Lung (tissue), 12 donors: ENCODE measurements around the gene CDNF. TPM values are rescaled to one million over a fixed set of nuclear protein-coding genes. Genes with fewer than 3 reads are reported as not detected.
A peak's percentile ranks its signal among the peaks of the same experiment; 100 is the strongest.

Source experiments
- ATAC-seq: fragments of 200-7000 bp; cut with Tn5 transposase; one replicate; pipeline ENCODE4 v1.9.1; 2020; ENCODE audit warnings: moderate number of reproducible peaks; ENCODE audit not compliant: insufficient read depth, low FRiP score
- DNase-seq, 3 donors: peaks; one replicate each; pipeline ENCODE4 v3.0.0-alpha.2; 2013 to 2017
- H3K27ac ChIP-seq, 2 donors: one replicate each; pipeline ENCODE4 v1.5.1; 2013; ENCODE audit warnings: mild to moderate bottlenecking in 2 of 2, moderate library complexity in 2 of 2, control low read depth in 1 of 2, inconsistent platforms in 1 of 2, low read depth in 1 of 2, low read length in 1 of 2
- H3K27me3 ChIP-seq, 3 donors: one replicate each; pipeline ENCODE4 v1.5.1; 2013; ENCODE audit warnings: low read length in 2 of 3; ENCODE audit not compliant: control insufficient read depth in 3 of 3, insufficient read depth in 3 of 3
- H3K36me3 ChIP-seq, 4 donors: one replicate each; pipeline ENCODE4 v1.5.1; 2013; ENCODE audit warnings: low read length in 4 of 4, mild to moderate bottlenecking in 1 of 4, moderate library complexity in 1 of 4; ENCODE audit not compliant: control insufficient read depth in 4 of 4, insufficient read depth in 4 of 4
- H3K4me1 ChIP-seq, 5 donors: one replicate each; pipeline ENCODE4 v1.5.1; 2013; ENCODE audit warnings: low read length in 5 of 5, mild to moderate bottlenecking in 2 of 5, moderate library complexity in 1 of 5; ENCODE audit not compliant: control insufficient read depth in 5 of 5, insufficient read depth in 5 of 5
- H3K4me3 ChIP-seq: one replicate; pipeline ENCODE4 v1.5.1; 2013; ENCODE audit warnings: mild to moderate bottlenecking, control low read depth, moderate library complexity
- H3K9ac ChIP-seq, 2 donors: one replicate each; pipeline ENCODE4 v1.5.1; 2013; ENCODE audit warnings: low read length in 2 of 2, control low read depth in 1 of 2; ENCODE audit not compliant: insufficient read depth in 1 of 2
- H3K9me3 ChIP-seq, 4 donors: one replicate each; pipeline ENCODE4 v1.5.1; 2013; ENCODE audit warnings: low read length in 3 of 4, mild to moderate bottlenecking in 1 of 4, moderate library complexity in 1 of 4; ENCODE audit not compliant: control insufficient read depth in 4 of 4, insufficient read depth in 3 of 4
- WGBS, 2 donors: extraction: QIAGEN DNeasy Blood & Tissue Kit; methylation state at CpG; one replicate each; pipeline ENCODE4 v1.1.7; 2013; 5-methylcytosine and 5-hydroxymethylcytosine counted together
- polyA plus RNA-seq, 2 donors: library from polyadenylated mRNA; stranded (reverse); fragments of 200-250 nt; gene quantifications; one replicate each; pipeline ENCODE4 v1.2.1, GENCODE V29; 2013
- total RNA-seq, 2 donors: library from RNA; depleted of rRNA in 1 of 2; stranded (reverse); fragments of >200 nt in 1 of 2; gene quantifications; one replicate each; pipeline ENCODE4 v1.2.1, GENCODE V29; 2014 to 2021
- TF ChIP-seq, protein P1 (sequence below): IDR thresholded peaks from 2 replicates; pipeline ENCODE4 v1.5.1; 2012; ENCODE audit warnings: mild to moderate bottlenecking; ENCODE audit errors: control extremely low read depth, extremely low read depth
- donor health status: control.
- donor health status: control.
- donor health status: Bipolar disorder and iron deficiency.
- donor health status: healthy.
- donor health status: DM: yes; HTN: yes; CAD: no.

CDNF gene
- total and polyA plus RNA-seq, 4 donors, result 0.60 to 3.1 (median 1.9) TPM

DNA sequence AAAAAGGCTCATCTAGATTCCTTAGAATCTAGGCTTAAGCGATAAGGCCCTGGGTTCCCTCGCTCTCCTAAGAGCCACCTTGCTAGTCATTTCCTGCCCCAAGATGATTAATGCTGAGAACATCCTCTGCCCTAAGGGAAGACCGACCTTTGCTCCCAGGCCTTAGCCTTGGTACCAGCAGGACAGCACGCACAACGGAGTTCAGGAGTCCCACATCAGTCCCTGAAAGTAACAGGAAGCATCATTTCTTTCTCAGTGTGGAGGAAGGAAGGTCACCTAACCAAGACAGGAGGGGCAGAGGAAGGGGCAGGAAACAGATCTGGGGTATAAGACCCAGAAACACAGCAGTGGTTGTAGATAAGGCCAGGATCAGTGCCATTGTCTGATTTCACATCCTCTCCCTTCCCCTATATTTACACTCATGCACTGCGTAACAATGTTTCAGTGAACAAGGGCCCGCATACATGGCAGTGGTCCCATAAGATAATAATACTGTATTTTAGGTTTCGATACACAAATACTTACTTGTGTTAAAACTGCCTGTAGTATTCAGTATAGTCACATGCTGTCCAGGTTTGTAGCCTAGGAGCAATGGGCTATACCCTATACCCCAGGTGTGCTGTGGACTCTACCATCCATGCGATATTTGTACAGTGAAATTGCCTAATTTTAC lies 55.0 kb downstream of the CDNF start:
- Histone ChIP-seq H3K9me3 (peaks cover 0 to 1% (median 0%) of the 10 kb centered on the region in 4 donors), H3K4me1 (peaks cover 0 to 18% (median 10%) of the 10 kb centered on the region in 5 donors), H3K4me3 (no peak overlapping the region), H3K27me3 (no peaks in the 10 kb centered on the region), H3K9ac (no peak overlapping the region), H3K36me3 (no peaks in the 10 kb centered on the region), H3K27ac (no peak overlapping the region)
- peak; percentile 64 for ATAC-seq
- DNase-seq, result peak; percentile 15 to 70 (median 49)
- TF ChIP-seq, protein P1, sequence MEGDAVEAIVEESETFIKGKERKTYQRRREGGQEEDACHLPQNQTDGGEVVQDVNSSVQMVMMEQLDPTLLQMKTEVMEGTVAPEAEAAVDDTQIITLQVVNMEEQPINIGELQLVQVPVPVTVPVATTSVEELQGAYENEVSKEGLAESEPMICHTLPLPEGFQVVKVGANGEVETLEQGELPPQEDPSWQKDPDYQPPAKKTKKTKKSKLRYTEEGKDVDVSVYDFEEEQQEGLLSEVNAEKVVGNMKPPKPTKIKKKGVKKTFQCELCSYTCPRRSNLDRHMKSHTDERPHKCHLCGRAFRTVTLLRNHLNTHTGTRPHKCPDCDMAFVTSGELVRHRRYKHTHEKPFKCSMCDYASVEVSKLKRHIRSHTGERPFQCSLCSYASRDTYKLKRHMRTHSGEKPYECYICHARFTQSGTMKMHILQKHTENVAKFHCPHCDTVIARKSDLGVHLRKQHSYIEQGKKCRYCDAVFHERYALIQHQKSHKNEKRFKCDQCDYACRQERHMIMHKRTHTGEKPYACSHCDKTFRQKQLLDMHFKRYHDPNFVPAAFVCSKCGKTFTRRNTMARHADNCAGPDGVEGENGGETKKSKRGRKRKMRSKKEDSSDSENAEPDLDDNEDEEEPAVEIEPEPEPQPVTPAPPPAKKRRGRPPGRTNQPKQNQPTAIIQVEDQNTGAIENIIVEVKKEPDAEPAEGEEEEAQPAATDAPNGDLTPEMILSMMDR, result no peak
- 31 to 45% methylated on average over 9 of the region's 9 CpGs for WGBS, 2 donors

DNA sequence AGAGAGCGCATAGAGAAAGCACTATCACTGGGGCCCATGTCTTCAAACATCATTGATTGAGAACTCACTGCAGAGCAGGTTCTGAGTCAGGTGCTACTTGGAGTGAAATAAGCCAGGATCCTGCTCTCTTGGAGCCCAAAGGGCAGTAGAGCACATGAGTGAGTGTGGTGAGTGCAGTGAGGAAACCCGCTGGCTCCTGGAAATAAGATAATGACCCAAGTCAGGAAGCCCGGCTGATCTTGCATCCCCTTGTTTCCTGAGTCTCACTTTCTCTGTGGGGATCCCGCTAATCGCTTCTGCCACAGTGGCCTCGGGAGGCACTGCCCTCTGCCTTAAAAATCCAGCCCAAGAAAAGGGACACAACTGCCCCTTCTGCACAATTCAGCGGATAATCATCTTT lies 56.1 kb downstream of the CDNF start:
- 28 to 61% methylated on average over 7 of the region's 7 CpGs for WGBS, 2 donors
- Histone ChIP-seq H3K4me1 (peaks cover 0 to 18% (median 10%) of the 10 kb centered on the region in 5 donors), H3K27ac (no peak overlapping the region), H3K9me3 (peaks cover 0 to 1% (median 0%) of the 10 kb centered on the region in 4 donors), H3K36me3 (no peaks in the 10 kb centered on the region), H3K9ac (no peak overlapping the region), H3K27me3 (no peaks in the 10 kb centered on the region), H3K4me3 (no peak overlapping the region)
- TF ChIP-seq, protein P1, result no peak
- ATAC-seq (no peak), DNase-seq (no peak)

DNA sequence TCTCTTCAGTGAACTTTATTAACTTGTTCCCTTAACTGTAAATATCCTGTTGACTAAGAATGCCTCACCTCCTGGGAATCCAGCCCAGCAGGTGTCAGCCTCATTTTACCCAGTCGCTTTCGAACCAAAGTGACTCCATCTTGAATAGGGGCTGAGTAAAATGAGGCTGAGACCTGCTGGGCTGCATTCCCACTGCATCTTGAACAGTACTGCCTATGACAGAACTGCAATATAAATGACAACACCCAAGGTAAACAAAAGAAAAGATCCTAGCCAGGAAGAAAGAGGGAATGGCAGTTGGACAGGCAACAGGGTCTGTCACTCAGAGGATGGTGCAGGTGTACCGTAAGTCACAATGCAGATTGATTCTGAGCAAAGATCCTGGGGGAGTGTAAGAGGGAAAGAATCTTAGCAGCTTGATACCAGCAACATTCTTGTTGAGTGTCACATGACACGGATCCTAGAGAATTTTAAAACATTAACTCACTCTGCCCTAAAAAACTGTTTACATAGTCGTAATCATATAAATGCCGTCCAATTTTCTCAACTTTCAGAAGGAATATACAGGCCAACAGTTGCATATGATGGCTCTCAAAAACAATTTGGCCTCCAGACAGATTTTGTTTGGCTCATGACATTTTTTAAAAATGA lies 58.7 kb downstream of the CDNF start:
- no peak overlapping the region for H3K27ac ChIP-seq
- DNase-seq, result peak; percentile 28 to 94 (median 92)

More for the DNA sequence above, 58.7 kb downstream of the CDNF start:
- 62 to 81% methylated on average over 6 of the region's 6 CpGs for WGBS, 2 donors
- Histone ChIP-seq H3K9ac (peak overlapping the region in 1 of 2 donors; percentile 65), H3K9me3 (no peaks in the 10 kb centered on the region), H3K4me1 (peaks cover 0 to 18% (median 10%) of the 10 kb centered on the region in 5 donors), H3K36me3 (no peaks in the 10 kb centered on the region), H3K4me3 (no peak overlapping the region), H3K27me3 (no peaks in the 10 kb centered on the region)
- TF ChIP-seq, protein P1, result no peak
- no peak for ATAC-seq
